Measurements from ENCODE around the gene BRAT1. TPM values are rescaled to one million over a fixed set of nuclear protein-coding genes. Genes with fewer than 3 reads are reported as not detected.
A peak's percentile ranks its signal among the peaks of the same experiment; 100 is the strongest.

The BRAT1 gene
- total and polyA plus RNA-seq, 5 donors, result 15.4 to 19.0 (median 16.5) TPM

GRCh38 chr7:2511769-2512168 lies 43.6 kb downstream of the BRAT1 start:
- Histone ChIP-seq H3K9me3 (ENCODE audit: control insufficient read depth, low read length) (no peaks in the 10 kb centered on the region), H3K4me3 (ENCODE audit: low read length) (no peak overlapping the region), H3K27ac (ENCODE audit: low read length) (no peak overlapping the region), H3K4me1 (ENCODE audit: control insufficient read depth, insufficient read depth, low read length) (no peaks in the 10 kb centered on the region), H3K27me3 (ENCODE audit: control insufficient read depth, insufficient read depth) (no peaks in the 10 kb centered on the region)
- DNase-seq, result peak in 1 of 3 donors; percentile 76
- ATAC-seq, result peak; percentile 10 to 12
- intact Hi-C loops (cut with DNase I), result no loop called here
- whole genome bisulfite sequencing, result 44% methylated on average over 18 of the region's 18 CpGs

- 42% methylated on average over 27 of the region's 27 CpGs for WGBS
- H3K4me3 ChIP-seq (ENCODE audit: low read length), result no peak overlapping the region
- H3K4me1 ChIP-seq (ENCODE audit: control insufficient read depth, insufficient read depth, low read length), result no peaks in the 10 kb centered on the region
- no peaks in the 10 kb centered on the region for H3K9me3 ChIP-seq (ENCODE audit: control insufficient read depth, low read length)
- peak; percentile 61 to 84 (median 82) for DNase-seq
- peak overlapping the region; percentile 25 for H3K27ac ChIP-seq (ENCODE audit: low read length)
- intact Hi-C loops (cut with DNase I), result no loop called here
- ATAC-seq, result peak; percentile 30 to 51
- H3K27me3 ChIP-seq (ENCODE audit: control insufficient read depth, insufficient read depth), result no peaks in the 10 kb centered on the region
Measured at GRCh38 chr7:2510909-2511768, 44.2 kb downstream of the BRAT1 start.

- H3K9me3 ChIP-seq (ENCODE audit: control insufficient read depth, low read length), result no peaks in the 10 kb centered on the region
- peak in 2 of 3 donors; percentile 41 to 61 for DNase-seq
- intact Hi-C loops (cut with DNase I), result no loop called here
- WGBS, result 88% methylated on average over 13 of the region's 13 CpGs
- no peak overlapping the region for H3K27ac ChIP-seq (ENCODE audit: low read length)
- no peak for ATAC-seq
- no peaks in the 10 kb centered on the region for H3K4me1 ChIP-seq (ENCODE audit: control insufficient read depth, insufficient read depth, low read length)
- H3K27me3 ChIP-seq (ENCODE audit: control insufficient read depth, insufficient read depth), result no peaks in the 10 kb centered on the region
- no peak overlapping the region for H3K4me3 ChIP-seq (ENCODE audit: low read length)
Measured at GRCh38 chr7:2510130-2510776, 45.1 kb downstream of the BRAT1 start.

GRCh38 chr7:2509298-2509906 lies 45.9 kb downstream of the BRAT1 start:
- H3K27ac ChIP-seq (ENCODE audit: low read length), result no peak overlapping the region
- H3K9me3 ChIP-seq (ENCODE audit: control insufficient read depth, low read length), result no peaks in the 10 kb centered on the region
- H3K4me3 ChIP-seq (ENCODE audit: low read length), result no peak overlapping the region
- H3K4me1 ChIP-seq (ENCODE audit: control insufficient read depth, insufficient read depth, low read length), result no peaks in the 10 kb centered on the region
- ATAC-seq (no peak), DNase-seq (peak in 2 of 3 donors; percentile 42 to 43)
- intact Hi-C loops (cut with DNase I), result no loop called here
- H3K27me3 ChIP-seq (ENCODE audit: control insufficient read depth, insufficient read depth), result no peaks in the 10 kb centered on the region
- 81% methylated on average over 23 of the region's 23 CpGs for WGBS

- DNase-seq, result peak; percentile 65 to 92 (median 86)
- WGBS, result 44% methylated on average over 43 of the region's 43 CpGs
Measured at GRCh38 chr7:2508327-2509215, 46.8 kb downstream of the BRAT1 start.

GRCh38 chr7:2507917-2508306 lies 47.4 kb downstream of the BRAT1 start:
- Histone ChIP-seq H3K9me3 (ENCODE audit: control insufficient read depth, low read length) (no peaks in the 10 kb centered on the region), H3K4me3 (ENCODE audit: low read length) (no peak overlapping the region), H3K27ac (ENCODE audit: low read length) (no peak overlapping the region), H3K4me1 (ENCODE audit: control insufficient read depth, insufficient read depth, low read length) (no peaks in the 10 kb centered on the region), H3K27me3 (ENCODE audit: control insufficient read depth, insufficient read depth) (no peaks in the 10 kb centered on the region)
- WGBS, result 69% methylated on average over 6 of the region's 6 CpGs
- no peak for ATAC-seq
- no peak for DNase-seq
- intact Hi-C loops (cut with DNase I), result no loop called here

More at GRCh38 chr7:2508327-2509215, 46.8 kb downstream of the BRAT1 start:
- ATAC-seq, result peak; percentile 42 to 53
- H3K9me3 ChIP-seq (ENCODE audit: control insufficient read depth, low read length), result no peaks in the 10 kb centered on the region
- intact Hi-C loops (cut with DNase I), result no loop called here
- no peaks in the 10 kb centered on the region for H3K27me3 ChIP-seq (ENCODE audit: control insufficient read depth, insufficient read depth)
- peak overlapping the region; percentile 7 for H3K27ac ChIP-seq (ENCODE audit: low read length)
- no peaks in the 10 kb centered on the region for H3K4me1 ChIP-seq (ENCODE audit: control insufficient read depth, insufficient read depth, low read length)
- H3K4me3 ChIP-seq (ENCODE audit: low read length), result no peak overlapping the region

GRCh38 chr7:2507208-2507916 lies 48.0 kb downstream of the BRAT1 start:
- H3K4me1 ChIP-seq (ENCODE audit: control insufficient read depth, insufficient read depth, low read length), result no peaks in the 10 kb centered on the region
- no peak overlapping the region for H3K4me3 ChIP-seq (ENCODE audit: low read length)
- DNase-seq, result peak in 1 of 3 donors; percentile 47
- no peak for ATAC-seq
- no peaks in the 10 kb centered on the region for H3K27me3 ChIP-seq (ENCODE audit: control insufficient read depth, insufficient read depth)
- 75% methylated on average over 26 of the region's 26 CpGs for WGBS
- intact Hi-C loops (cut with DNase I), result no loop called here
- no peak overlapping the region for H3K27ac ChIP-seq (ENCODE audit: low read length)
- H3K9me3 ChIP-seq (ENCODE audit: control insufficient read depth, low read length), result no peaks in the 10 kb centered on the region

GRCh38 chr7:2505401-2505800 lies 49.9 kb downstream of the BRAT1 start:
- Histone ChIP-seq H3K4me3 (ENCODE audit: low read length) (no peak overlapping the region), H3K27me3 (ENCODE audit: control insufficient read depth, insufficient read depth) (no peaks in the 10 kb centered on the region), H3K4me1 (ENCODE audit: control insufficient read depth, insufficient read depth, low read length) (no peaks in the 10 kb centered on the region), H3K9me3 (ENCODE audit: control insufficient read depth, low read length) (no peaks in the 10 kb centered on the region), H3K27ac (ENCODE audit: low read length) (no peak overlapping the region)
- ATAC-seq, result no peak
- intact Hi-C loops (cut with DNase I), result no loop called here
- DNase-seq, result peak in 1 of 3 donors; percentile 51
- 93% methylated on average over 14 of the region's 14 CpGs for WGBS

- Histone ChIP-seq H3K27me3 (ENCODE audit: control insufficient read depth, insufficient read depth) (no peaks in the 10 kb centered on the region), H3K4me1 (ENCODE audit: control insufficient read depth, insufficient read depth, low read length) (no peaks in the 10 kb centered on the region), H3K4me3 (ENCODE audit: low read length) (no peak overlapping the region), H3K27ac (ENCODE audit: low read length) (no peak overlapping the region), H3K9me3 (ENCODE audit: control insufficient read depth, low read length) (no peaks in the 10 kb centered on the region)
- peak in 1 of 3 donors; percentile 45 for DNase-seq
- WGBS, result 95% methylated on average over 19 of the region's 19 CpGs
- ATAC-seq, result no peak
- intact Hi-C loops (cut with DNase I), result no loop called here
Measured at GRCh38 chr7:2504889-2505375, 50.4 kb downstream of the BRAT1 start.
